CD14-positive monocyte (primary cell): ENCODE data around the gene KRTAP22-2. TPM values are rescaled to one million over a fixed set of nuclear protein-coding genes. Genes with fewer than 3 reads are reported as not detected.

Experiments
- DNase-seq, 3 donors: peaks; one replicate each; pipeline ENCODE4 v3.0.0-alpha.2; 2011 to 2022
- H2AFZ ChIP-seq: 2 replicates; pipeline ENCODE4 v1.6.0; 2012; ENCODE audit warnings: mild to moderate bottlenecking, low read depth, low read length, inconsistent platforms; ENCODE audit not compliant: insufficient read depth, poor library complexity, severe bottlenecking
- H3K27ac ChIP-seq, 2 donors: 1 replicate in 1 of 2; 2 replicates in 1 of 2; pipeline ENCODE4 v1.5.1; 2012 to 2013; ENCODE audit warnings: low read length in 2 of 2, control low read depth in 1 of 2, inconsistent platforms in 1 of 2, low read depth in 1 of 2, mild to moderate bottlenecking in 1 of 2
- H3K27me3 ChIP-seq, 2 donors: one replicate each; pipeline versions ENCODE4 v1.6.0 to v1.6.1; 2011 to 2013; ENCODE audit warnings: low read length in 2 of 2; ENCODE audit not compliant: control insufficient read depth in 2 of 2, insufficient read depth in 2 of 2
- H3K36me3 ChIP-seq, 2 donors: replicated peaks in 1 of 2; 1 replicate in 1 of 2; 2 replicates in 1 of 2; pipeline versions ENCODE4 v1.5.1 to v1.6.1; 2012 to 2013; ENCODE audit warnings: low read length in 2 of 2, control low read depth in 1 of 2, inconsistent platforms in 1 of 2, mild to moderate bottlenecking in 1 of 2; ENCODE audit not compliant: insufficient read depth in 2 of 2, control insufficient read depth in 1 of 2
- H3K4me1 ChIP-seq, 2 donors: 1 replicate in 1 of 2; 2 replicates in 1 of 2; pipeline versions ENCODE4 v1.5.1 to v1.6.1; 2012 to 2013; ENCODE audit warnings: low read length in 2 of 2, control low read depth in 1 of 2, inconsistent platforms in 1 of 2, mild to moderate bottlenecking in 1 of 2, moderate library complexity in 1 of 2; ENCODE audit not compliant: insufficient read depth in 2 of 2, control insufficient read depth in 1 of 2
- H3K4me2 ChIP-seq: replicated peaks from 2 replicates; pipeline ENCODE3; 2012; ENCODE audit warnings: low read length, moderate library complexity, mild to moderate bottlenecking; ENCODE audit not compliant: poor library complexity, severe bottlenecking; ENCODE audit errors: extremely low read depth
- H3K4me3 ChIP-seq, 3 experiments: fragments of 200-600 bp in 1 of 3; sonication (generic) in 1 of 3; replicated peaks in 1 of 3; 1 replicate in 2 of 3; 2 replicates in 1 of 3; pipeline ENCODE4 v1.5.1; 2011 to 2013; ENCODE audit warnings: low read length in 3 of 3, mild to moderate bottlenecking in 3 of 3, control low read depth in 2 of 3, low read depth in 2 of 3, inconsistent platforms in 1 of 3, moderate library complexity in 1 of 3
- H3K79me2 ChIP-seq: 2 replicates; pipeline ENCODE4 v1.6.0; 2012; ENCODE audit warnings: mild to moderate bottlenecking, control low read depth, inconsistent platforms, low read length, moderate library complexity; ENCODE audit not compliant: insufficient read depth
- H3K9ac ChIP-seq: 2 replicates; pipeline ENCODE4 v1.6.0; 2017; ENCODE audit warnings: low read length, mild to moderate bottlenecking; ENCODE audit not compliant: insufficient read depth, poor library complexity, severe bottlenecking
- H3K9me3 ChIP-seq, 2 donors: replicated peaks in 1 of 2; 1 replicate in 1 of 2; 2 replicates in 1 of 2; pipeline versions ENCODE4 v1.5.1 to v1.6.1; 2012 to 2013; ENCODE audit warnings: low read length in 2 of 2, control low read depth in 1 of 2; ENCODE audit not compliant: control insufficient read depth in 1 of 2, insufficient read depth in 1 of 2
- H4K20me1 ChIP-seq: 2 replicates; pipeline ENCODE4 v1.6.0; 2012; ENCODE audit warnings: mild to moderate bottlenecking, low read length, control low read depth, moderate library complexity; ENCODE audit not compliant: insufficient read depth
- H3K27ac Mint-ChIP-seq, 7 donors: one replicate each; pipeline ENCODE4 v1.8.0; 2020; ENCODE audit warnings: mild to moderate bottlenecking in 7 of 7, mixed read lengths in 7 of 7, moderate library complexity in 6 of 7, inconsistent platforms in 2 of 7
- H3K27me3 Mint-ChIP-seq, 3 donors: one replicate each; pipeline ENCODE4 v1.8.0; 2021 to 2022; ENCODE audit warnings: low read depth in 3 of 3, mild to moderate bottlenecking in 3 of 3, mixed read lengths in 3 of 3, moderate library complexity in 3 of 3, inconsistent platforms in 1 of 3
- H3K36me3 Mint-ChIP-seq, 2 donors: one replicate each; pipeline ENCODE4 v1.8.0; 2020; ENCODE audit warnings: mixed read lengths in 2 of 2, inconsistent platforms in 1 of 2, mild to moderate bottlenecking in 1 of 2
- H3K4me1 Mint-ChIP-seq: one replicate; pipeline ENCODE4 v1.8.0; 2020; ENCODE audit warnings: mild to moderate bottlenecking, mixed read lengths
- H3K4me3 Mint-ChIP-seq, 2 donors: one replicate each; pipeline ENCODE4 v1.8.0; 2020; ENCODE audit warnings: mild to moderate bottlenecking in 2 of 2, mixed read lengths in 2 of 2, moderate library complexity in 1 of 2
- H3K9me3 Mint-ChIP-seq, 7 donors: one replicate each; pipeline ENCODE4 v1.8.0; 2020 to 2022; ENCODE audit warnings: mixed read lengths in 7 of 7, mild to moderate bottlenecking in 6 of 7, moderate library complexity in 6 of 7, inconsistent platforms in 2 of 7
- WGBS: methylation state at CpG from one replicate; pipeline ENCODE4 v1.1.5; 2013; ENCODE audit warnings: missing lambda C conversion rate; ENCODE audit not compliant: insufficient coverage; 5-methylcytosine and 5-hydroxymethylcytosine counted together
- intact Hi-C, 2 donors: fragments of 100-400 bp; cut with micrococcal nuclease; formaldehyde crosslinking; loops; one replicate each; pipeline versions ENCODE4 v1.15.0 to v1.15.1; 2023
- polyA plus RNA-seq, 3 donors: library from polyadenylated mRNA; depleted of rRNA in 1 of 3; unstranded in 2 of 3; stranded (reverse) in 1 of 3; fragments of 300-500 nt in 2 of 3; fragments of >200 nt in 1 of 3; fragmentation: Illumina TruSeq in 2 of 3; gene quantifications; 1 replicate in 2 of 3; 2 replicates in 1 of 3; pipeline ENCODE4 v1.2.3, GENCODE V29; 2012 to 2021
- small RNA-seq: library from RNA; depleted of rRNA; stranded (forward); fragments of <200 nt; gene quantifications from one replicate; pipeline ENCODE3, GENCODE V24; 2012; ENCODE audit warnings: low read depth; ENCODE audit not compliant: insufficient read length
- TF ChIP-seq, protein P1 (sequence below): fragments of 200-600 bp; IDR thresholded peaks from one replicate; pipeline ENCODE4 v1.8.0; 2022; ENCODE audit warnings: antibody characterized with exemption, mild to moderate bottlenecking

KRTAP22-2 gene
- polyA plus RNA-seq, 3 donors: not detected

- Histone ChIP-seq H3K4me2 (no peak within 1 kb of the TSS), H3K27me3 (no peaks in the 10 kb centered on the region), H3K27ac (no peak within 1 kb of the TSS), H4K20me1 (no peaks in the 10 kb centered on the region), H3K4me1 (no peaks in the 10 kb centered on the region), H3K9ac (no peak within 1 kb of the TSS), H3K36me3 (no peaks in the 10 kb centered on the region), H3K79me2 (no peaks in the 10 kb centered on the region), H3K9me3 (peaks cover 8 to 12% of the 10 kb centered on the region in 2 donors), H3K4me3 (no peak within 1 kb of the TSS), H2AFZ (no peak within 1 kb of the TSS)
- H3K4me3 Mint-ChIP-seq: no peak within 1 kb of the TSS
- H3K36me3 Mint-ChIP-seq: no peaks in the 10 kb centered on the region
- TF ChIP-seq, protein P1, sequence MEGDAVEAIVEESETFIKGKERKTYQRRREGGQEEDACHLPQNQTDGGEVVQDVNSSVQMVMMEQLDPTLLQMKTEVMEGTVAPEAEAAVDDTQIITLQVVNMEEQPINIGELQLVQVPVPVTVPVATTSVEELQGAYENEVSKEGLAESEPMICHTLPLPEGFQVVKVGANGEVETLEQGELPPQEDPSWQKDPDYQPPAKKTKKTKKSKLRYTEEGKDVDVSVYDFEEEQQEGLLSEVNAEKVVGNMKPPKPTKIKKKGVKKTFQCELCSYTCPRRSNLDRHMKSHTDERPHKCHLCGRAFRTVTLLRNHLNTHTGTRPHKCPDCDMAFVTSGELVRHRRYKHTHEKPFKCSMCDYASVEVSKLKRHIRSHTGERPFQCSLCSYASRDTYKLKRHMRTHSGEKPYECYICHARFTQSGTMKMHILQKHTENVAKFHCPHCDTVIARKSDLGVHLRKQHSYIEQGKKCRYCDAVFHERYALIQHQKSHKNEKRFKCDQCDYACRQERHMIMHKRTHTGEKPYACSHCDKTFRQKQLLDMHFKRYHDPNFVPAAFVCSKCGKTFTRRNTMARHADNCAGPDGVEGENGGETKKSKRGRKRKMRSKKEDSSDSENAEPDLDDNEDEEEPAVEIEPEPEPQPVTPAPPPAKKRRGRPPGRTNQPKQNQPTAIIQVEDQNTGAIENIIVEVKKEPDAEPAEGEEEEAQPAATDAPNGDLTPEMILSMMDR: no peak
- DNase-seq: no peak
- no peaks in the 10 kb centered on the region for H3K4me1 Mint-ChIP-seq
- H3K27ac Mint-ChIP-seq: no peak within 1 kb of the TSS
- WGBS: no CpG with 5 or more reads among the region's 1 CpG
- H3K9me3 Mint-ChIP-seq: peaks cover 0 to 14% (median 5%) of the 10 kb centered on the region in 7 donors
- intact Hi-C loops: no loop called here
- H3K27me3 Mint-ChIP-seq: peaks cover 0 to 3% (median 0%) of the 10 kb centered on the region in 3 donors
These were observed 48.4 kb downstream of the KRTAP22-2 start, which contains the start of gene KRTAP19-6 for GRCh38 chr21:30541764-30542163. TSS of gene KRTAP19-6 (minus strand) at chr21:30541864. CDS start at chr21:30541833, 31 bp downstream.

Small RNAs within 50 kb of the gene (small RNA-seq; reads per million reads assigned to genes)
- not detected for gene KRTAP20-1
- gene KRTAP20-4: not detected
- gene KRTAP22-1: not detected
- not detected for gene KRTAP22-2

Other genes starting within 250 kb of the KRTAP22-2 start
- gene KRTAP23-1, start 241.8 kb downstream of the KRTAP22-2 start, polyA plus RNA-seq: not detected
- gene KRTAP13-2, start 218.1 kb downstream of the KRTAP22-2 start, polyA plus RNA-seq: not detected
- gene KRTAP13-1, start 194.4 kb downstream of the KRTAP22-2 start, polyA plus RNA-seq: not detected
- not detected for gene KRTAP13-3, start 164.5 kb downstream of the KRTAP22-2 start, polyA plus RNA-seq
- not detected for gene KRTAP13-4, start 160.2 kb downstream of the KRTAP22-2 start, polyA plus RNA-seq
- not detected for gene KRTAP15-1, start 150.1 kb downstream of the KRTAP22-2 start, polyA plus RNA-seq
- gene KRTAP19-1, start 110.0 kb downstream of the KRTAP22-2 start, polyA plus RNA-seq: not detected
- gene KRTAP19-2, start 103.0 kb downstream of the KRTAP22-2 start, polyA plus RNA-seq: not detected
- gene KRTAP19-3, start 98.4 kb downstream of the KRTAP22-2 start, polyA plus RNA-seq: not detected
- not detected for gene KRTAP19-4, start 93.2 kb downstream of the KRTAP22-2 start, polyA plus RNA-seq
- not detected for gene KRTAP19-5, start 88.3 kb downstream of the KRTAP22-2 start, polyA plus RNA-seq
- not detected for gene KRTAP19-6, start 48.5 kb downstream of the KRTAP22-2 start, polyA plus RNA-seq
- gene KRTAP19-7, start 29.1 kb downstream of the KRTAP22-2 start, polyA plus RNA-seq: not detected
- not detected for gene KRTAP6-3, start 2.0 kb upstream of the KRTAP22-2 start, polyA plus RNA-seq
- not detected for gene KRTAP6-2, start 8.5 kb upstream of the KRTAP22-2 start, polyA plus RNA-seq
- gene KRTAP22-1, start 10.7 kb upstream of the KRTAP22-2 start, polyA plus RNA-seq: not detected
- not detected for gene KRTAP6-1, start 23.5 kb upstream of the KRTAP22-2 start, polyA plus RNA-seq
- gene KRTAP20-1, start 26.0 kb upstream of the KRTAP22-2 start, polyA plus RNA-seq: not detected
- not detected for gene KRTAP20-4, start 30.2 kb upstream of the KRTAP22-2 start, polyA plus RNA-seq
- not detected for gene KRTAP20-2, start 44.8 kb upstream of the KRTAP22-2 start, polyA plus RNA-seq
- gene KRTAP20-3, start 52.5 kb upstream of the KRTAP22-2 start, polyA plus RNA-seq: not detected
- not detected for gene KRTAP21-3, start 128.4 kb upstream of the KRTAP22-2 start, polyA plus RNA-seq
- not detected for gene KRTAP21-2, start 156.9 kb upstream of the KRTAP22-2 start, polyA plus RNA-seq
- not detected for gene KRTAP21-1, start 165.0 kb upstream of the KRTAP22-2 start, polyA plus RNA-seq
- not detected for gene KRTAP8-1, start 222.9 kb upstream of the KRTAP22-2 start, polyA plus RNA-seq
- gene KRTAP7-1, start 239.4 kb upstream of the KRTAP22-2 start, polyA plus RNA-seq: under 1 TPM in 1 of 3 donors, not detected in 2; 0.13 TPM